Measurements from ENCODE around the gene KCNK13. TPM values are rescaled to one million over a fixed set of nuclear protein-coding genes. Genes with fewer than 3 reads are reported as not detected.

KCNK13 gene
- total RNA-seq, 4 donors from 2014 or later = 0.09 to 0.19 (median 0.13) TPM

DNA sequence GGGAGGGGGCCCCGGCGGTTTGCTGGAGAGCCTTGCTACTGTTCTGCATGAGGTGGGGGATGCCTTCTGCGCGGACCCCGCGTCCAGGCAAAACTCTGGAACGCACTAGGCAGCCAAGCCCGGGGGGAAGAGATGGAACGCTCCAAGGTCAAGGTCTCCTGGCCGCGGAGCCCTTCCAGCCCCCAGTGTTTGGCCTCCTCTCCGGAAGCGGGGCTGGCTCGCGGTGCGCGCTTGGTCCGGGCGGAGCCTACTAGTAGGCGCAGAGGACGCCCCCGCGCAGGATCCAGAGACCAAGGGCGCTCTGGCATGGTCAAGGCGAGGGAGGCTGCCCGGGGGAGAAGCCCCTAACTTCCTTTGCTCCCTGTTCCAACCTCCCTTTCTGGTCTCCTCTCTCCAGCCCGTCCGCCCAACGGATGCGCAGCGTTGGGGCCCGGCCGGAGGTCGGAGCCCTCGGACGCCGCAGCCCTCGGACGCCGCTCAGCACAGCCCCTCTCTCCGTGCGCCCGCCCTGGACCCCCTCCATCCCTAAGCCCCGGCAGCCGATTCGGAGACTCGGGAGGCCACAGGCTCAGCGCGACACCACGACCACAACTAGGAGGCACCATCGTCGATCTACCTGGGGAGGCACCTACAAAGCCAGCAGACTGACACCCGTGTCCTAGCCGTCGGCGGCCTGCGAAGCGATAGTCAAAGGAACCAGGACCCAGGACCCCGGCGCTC is 669 bp upstream of the KCNK13 start:
- peak overlapping the region; percentile 33 to 67 (median 42) for H3K4me3 ChIP-seq
- DNase-seq = no peak
- peaks cover 20 to 32% (median 24%) of the 10 kb centered on the region in 3 donors for H3K4me1 ChIP-seq
- no peaks in the 10 kb centered on the region for H3K9me3 ChIP-seq
- H3K27me3 ChIP-seq = peaks cover 4 to 94% (median 12%) of the 10 kb centered on the region in 4 donors
- H3K27ac ChIP-seq = no peak overlapping the region
- intact Hi-C loops (cut with DNase I) = no loop called here
- 4 to 5% methylated on average over 7 to 10 of the region's 60 CpGs for WGBS, 2 donors
- TF ChIP-seq POLR2A (IDR thresholded peaks at IDR 0.05) = no peak
- TF ChIP-seq, protein P1, sequence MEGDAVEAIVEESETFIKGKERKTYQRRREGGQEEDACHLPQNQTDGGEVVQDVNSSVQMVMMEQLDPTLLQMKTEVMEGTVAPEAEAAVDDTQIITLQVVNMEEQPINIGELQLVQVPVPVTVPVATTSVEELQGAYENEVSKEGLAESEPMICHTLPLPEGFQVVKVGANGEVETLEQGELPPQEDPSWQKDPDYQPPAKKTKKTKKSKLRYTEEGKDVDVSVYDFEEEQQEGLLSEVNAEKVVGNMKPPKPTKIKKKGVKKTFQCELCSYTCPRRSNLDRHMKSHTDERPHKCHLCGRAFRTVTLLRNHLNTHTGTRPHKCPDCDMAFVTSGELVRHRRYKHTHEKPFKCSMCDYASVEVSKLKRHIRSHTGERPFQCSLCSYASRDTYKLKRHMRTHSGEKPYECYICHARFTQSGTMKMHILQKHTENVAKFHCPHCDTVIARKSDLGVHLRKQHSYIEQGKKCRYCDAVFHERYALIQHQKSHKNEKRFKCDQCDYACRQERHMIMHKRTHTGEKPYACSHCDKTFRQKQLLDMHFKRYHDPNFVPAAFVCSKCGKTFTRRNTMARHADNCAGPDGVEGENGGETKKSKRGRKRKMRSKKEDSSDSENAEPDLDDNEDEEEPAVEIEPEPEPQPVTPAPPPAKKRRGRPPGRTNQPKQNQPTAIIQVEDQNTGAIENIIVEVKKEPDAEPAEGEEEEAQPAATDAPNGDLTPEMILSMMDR (IDR thresholded peaks at IDR 0.05) = no peak
- no peaks in the 10 kb centered on the region for H3K36me3 ChIP-seq

DNA sequence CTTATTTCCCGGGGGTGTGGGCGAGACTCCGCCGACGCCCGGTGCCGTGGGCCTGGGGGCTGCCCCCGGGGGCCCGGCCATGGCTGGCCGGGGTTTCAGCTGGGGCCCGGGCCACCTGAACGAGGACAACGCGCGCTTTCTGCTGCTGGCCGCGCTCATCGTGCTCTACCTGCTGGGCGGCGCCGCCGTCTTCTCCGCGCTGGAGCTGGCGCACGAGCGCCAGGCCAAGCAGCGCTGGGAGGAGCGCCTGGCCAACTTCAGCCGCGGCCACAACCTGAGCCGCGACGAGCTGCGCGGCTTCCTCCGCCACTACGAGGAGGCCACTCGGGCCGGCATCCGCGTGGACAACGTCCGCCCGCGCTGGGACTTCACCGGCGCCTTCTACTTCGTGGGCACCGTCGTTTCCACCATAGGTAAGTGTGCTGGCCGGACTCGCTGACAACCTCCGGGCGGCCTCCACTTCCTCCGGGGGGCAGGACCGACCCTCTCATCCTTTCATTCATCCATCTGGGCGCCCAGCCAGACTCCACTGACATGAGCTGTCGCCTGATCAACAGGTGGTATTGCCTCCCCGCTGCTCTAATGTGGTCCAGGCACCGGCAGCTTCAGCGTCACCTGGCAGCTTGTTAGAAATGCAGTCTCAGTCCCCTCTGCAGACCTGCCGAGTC is 467 bp downstream of the KCNK13 start:
- intact Hi-C loops (cut with DNase I) = no loop called here
- no peak for DNase-seq

DNA sequence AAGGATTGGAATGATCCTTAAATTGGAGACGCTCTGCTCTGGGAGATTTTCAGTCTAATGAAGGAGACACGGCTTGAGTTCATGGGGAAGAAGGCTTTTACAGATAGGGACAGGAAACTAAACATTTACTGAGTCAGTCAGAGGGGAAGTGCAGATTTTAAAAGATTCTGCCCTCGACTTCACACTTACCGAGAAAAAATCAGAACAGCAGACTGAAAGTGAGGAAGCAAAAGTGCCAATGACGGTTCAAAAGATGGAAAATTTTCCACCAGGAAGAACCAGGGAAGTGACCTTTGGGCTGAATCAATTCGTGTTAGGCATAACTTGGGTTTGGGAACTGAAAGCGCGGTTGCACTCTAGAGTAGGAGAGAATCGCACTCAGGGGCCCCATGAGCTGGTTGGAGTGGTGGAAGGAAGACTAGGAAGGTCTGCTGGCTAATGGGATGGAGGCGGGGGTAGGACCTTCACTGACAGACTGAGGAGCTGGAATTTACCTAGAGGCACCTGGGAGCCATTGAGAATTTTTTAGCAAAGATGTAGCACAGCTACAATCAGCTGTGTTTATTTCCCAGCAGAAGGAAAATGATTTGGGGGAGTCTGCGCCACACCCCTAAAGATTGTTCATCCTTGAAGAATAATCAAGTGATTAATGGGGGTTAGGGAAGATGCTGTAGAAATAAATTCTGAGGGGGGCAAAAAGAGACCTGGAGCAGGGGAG is 1.2 kb downstream of the KCNK13 start:
- peaks cover 20 to 32% (median 24%) of the 10 kb centered on the region in 3 donors for H3K4me1 ChIP-seq
- peaks cover 4 to 95% (median 12%) of the 10 kb centered on the region in 4 donors for H3K27me3 ChIP-seq
- no peaks in the 10 kb centered on the region for H3K36me3 ChIP-seq
- intact Hi-C loops (cut with DNase I) = no loop called here
- H3K27ac ChIP-seq = no peak overlapping the region
- WGBS, 2 donors = 34 to 44% methylated on average over 11 of the region's 11 CpGs
- DNase-seq = no peak
- H3K4me3 ChIP-seq = peak overlapping the region in 2 of 4 donors; percentile 50 to 67
- TF ChIP-seq POLR2A (IDR thresholded peaks at IDR 0.05) = no peak
- TF ChIP-seq, protein P1 (IDR thresholded peaks at IDR 0.05) = no peak
- H3K9me3 ChIP-seq = no peaks in the 10 kb centered on the region

More for the DNA sequence above, 467 bp downstream of the KCNK13 start:
- no peaks in the 10 kb centered on the region for H3K36me3 ChIP-seq
- WGBS, 2 donors = 0% methylated on average over 2 of the region's 63 CpGs
- peaks cover 20 to 32% (median 24%) of the 10 kb centered on the region in 3 donors for H3K4me1 ChIP-seq
- peak overlapping the region; percentile 33 to 67 (median 42) for H3K4me3 ChIP-seq
- peaks cover 4 to 97% (median 12%) of the 10 kb centered on the region in 4 donors for H3K27me3 ChIP-seq
- H3K27ac ChIP-seq = no peak overlapping the region
- H3K9me3 ChIP-seq = no peaks in the 10 kb centered on the region
- TF ChIP-seq POLR2A (IDR thresholded peaks at IDR 0.05) = no peak
- TF ChIP-seq, protein P1 (IDR thresholded peaks at IDR 0.05) = no peak

DNA sequence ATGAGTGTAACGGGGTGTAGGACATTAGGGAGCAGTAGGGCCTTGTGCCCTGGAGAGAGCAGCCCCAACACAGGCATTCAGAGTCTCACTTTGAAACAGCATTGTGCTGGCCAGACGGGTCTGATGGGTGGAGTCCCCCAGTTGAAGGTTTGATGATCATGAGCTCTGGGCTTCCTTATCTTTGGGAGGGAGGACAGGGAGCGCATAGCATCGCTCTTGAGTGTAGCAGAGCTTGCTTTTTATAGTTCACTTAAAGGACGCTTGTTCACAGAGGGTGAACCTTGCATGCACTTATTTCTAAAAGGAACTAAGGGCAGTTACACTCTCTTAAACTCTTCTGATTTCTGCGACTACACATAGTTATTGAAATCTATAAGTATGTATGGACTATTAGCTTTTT is 10.6 kb downstream of the KCNK13 start:
- 77 to 80% methylated on average over 5 to 6 of the region's 6 CpGs for WGBS, 2 donors
- no peak overlapping the region for H3K27ac ChIP-seq
- H3K4me3 ChIP-seq = no peak overlapping the region
- DNase-seq = no peak
- no peaks in the 10 kb centered on the region for H3K4me1 ChIP-seq
- peaks cover 0 to 40% (median 0%) of the 10 kb centered on the region in 4 donors for H3K27me3 ChIP-seq
- intact Hi-C loops (cut with DNase I) = no loop called here
- H3K36me3 ChIP-seq = no peaks in the 10 kb centered on the region
- H3K9me3 ChIP-seq = no peaks in the 10 kb centered on the region
- TF ChIP-seq, protein P1 (IDR thresholded peaks at IDR 0.05) = no peak
- TF ChIP-seq POLR2A (IDR thresholded peaks at IDR 0.05) = no peak
